ENCODE data around the gene CENPP.

Gene CENPP

DNA sequence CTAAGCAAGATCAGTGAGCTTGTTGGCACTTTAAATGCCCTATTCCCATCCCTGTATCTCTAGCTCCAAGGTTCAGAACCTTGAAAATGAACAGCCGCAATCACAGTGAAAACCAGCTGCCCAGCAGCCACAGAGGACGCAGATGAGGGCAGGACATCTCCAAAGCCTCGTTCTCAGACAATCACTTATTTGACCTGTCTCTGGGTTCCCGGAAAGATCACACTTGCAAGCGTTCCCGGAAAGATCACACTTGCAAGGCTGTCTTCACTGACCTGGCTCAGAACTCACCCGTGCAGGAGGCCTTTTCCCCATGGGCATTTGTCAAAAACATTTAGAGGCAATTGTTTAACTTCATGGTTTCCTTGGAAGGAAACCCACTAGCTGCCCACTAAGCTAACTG is 318.5 kb downstream of the CENPP start:
- FAIRE-seq = no peak

DNA sequence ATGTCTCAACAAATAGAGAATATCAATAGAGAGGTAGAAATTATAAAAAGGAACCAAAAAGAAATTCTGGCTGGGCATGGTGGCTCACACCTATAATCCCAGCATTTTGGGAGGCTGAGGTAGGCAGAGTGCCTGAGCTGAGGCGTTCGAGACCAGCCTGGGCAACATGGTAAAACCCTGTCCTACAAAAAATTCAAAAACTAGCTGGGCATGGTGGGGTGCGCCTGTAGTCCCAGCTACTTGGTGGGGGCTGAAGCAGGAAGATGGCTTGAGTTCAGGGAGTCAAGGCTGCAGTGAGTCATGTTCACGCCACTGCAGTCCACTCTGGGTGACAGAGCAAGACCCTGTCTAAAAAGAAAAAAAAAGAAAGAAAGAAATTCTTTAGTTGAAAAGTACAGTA is 319.3 kb downstream of the CENPP start:
- FAIRE-seq = no peak

DNA sequence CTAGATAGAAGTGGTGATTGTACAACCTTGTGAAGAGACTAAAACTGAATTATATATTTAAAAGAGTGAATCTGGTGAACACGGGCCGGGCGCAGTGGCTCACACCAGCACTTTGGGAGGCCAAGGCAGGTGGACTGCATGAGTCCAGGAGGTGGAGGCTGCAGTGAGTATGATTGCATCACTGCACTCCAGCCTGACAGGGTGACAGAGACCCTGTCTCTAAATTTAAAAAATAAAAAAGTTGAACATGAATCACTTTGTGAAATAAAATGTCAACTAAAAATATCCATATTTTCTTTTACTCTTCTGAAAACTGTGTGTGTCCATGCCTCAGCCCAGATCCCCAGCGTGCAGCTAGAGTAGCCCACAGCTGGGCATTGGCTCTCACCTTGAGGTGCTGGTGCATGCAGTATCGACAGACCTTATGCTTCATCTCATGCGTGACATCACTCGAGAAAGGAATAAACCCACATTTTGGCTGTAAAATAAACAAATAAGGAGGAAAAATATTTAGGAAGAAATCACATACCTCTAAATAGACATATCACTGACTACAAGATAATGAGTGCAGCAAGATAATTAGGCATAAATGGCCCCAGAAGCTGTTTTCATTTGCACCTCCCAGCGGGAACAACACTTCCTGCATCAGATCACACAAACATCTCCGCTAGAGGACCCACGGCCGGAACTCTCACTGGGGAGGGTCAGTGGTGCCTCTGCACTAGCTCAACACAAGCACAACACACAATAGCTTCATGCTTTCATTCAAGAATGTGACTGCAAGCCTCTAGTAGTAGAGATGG is 322.1 kb downstream of the CENPP start:
- FAIRE-seq = no peak

- FAIRE-seq = no peak
Observed at GRCh38 chr9:92648474-92648971, 322.8 kb downstream of the CENPP start.

GRCh38 chr9:92649007-92649406 is 323.3 kb downstream of the CENPP start:
- no peak for FAIRE-seq

DNA sequence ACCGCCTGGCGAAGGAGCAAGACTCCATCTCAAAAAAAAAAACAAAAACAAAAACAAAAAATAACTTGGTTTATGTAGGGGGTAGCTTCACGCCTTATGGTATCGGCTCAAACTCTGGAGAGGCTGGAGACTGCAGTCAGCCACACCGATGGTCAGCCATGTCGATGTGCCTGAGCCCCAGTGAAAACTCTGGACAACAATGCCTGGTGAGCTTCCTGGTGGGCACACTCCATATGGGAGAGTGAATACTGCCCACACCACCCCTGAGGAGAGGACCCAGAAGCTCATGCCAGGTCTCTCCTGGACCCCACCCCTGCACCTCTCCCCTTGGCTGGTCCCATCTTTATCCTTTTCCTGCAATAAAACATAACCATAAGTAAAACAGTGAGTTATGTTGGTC is 324.5 kb downstream of the CENPP start:
- no peak for FAIRE-seq

- no peak for FAIRE-seq
Observed at GRCh38 chr9:92650839-92651621, 325.3 kb downstream of the CENPP start.

GRCh38 chr9:92652461-92652860 is 326.7 kb downstream of the CENPP start:
- no peak for FAIRE-seq

GRCh38 chr9:92654481-92655301 is 328.9 kb downstream of the CENPP start:
- no peak for FAIRE-seq

DNA sequence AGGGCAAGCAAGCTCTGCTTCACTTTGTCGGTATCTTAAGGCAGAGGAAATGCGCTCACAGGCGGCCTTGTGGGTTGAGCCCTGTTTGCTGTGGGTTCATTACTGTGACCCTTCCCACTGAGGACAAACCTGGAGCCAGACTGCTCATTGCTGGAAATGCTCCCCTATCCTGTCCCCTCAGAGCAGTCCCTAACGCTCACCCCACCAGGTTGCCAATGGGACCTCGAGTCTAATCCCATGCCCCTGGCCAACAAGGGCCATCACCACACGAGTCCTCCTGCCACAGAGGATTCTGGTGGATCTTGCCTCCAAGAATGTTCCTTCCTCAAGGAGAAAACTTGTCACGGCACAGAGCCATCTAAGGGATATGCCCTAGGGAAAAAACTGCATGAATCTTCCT is 329.6 kb downstream of the CENPP start:
- FAIRE-seq = no peak

- FAIRE-seq = no peak
Observed at GRCh38 chr9:92655896-92656536, 330.3 kb downstream of the CENPP start.

DNA sequence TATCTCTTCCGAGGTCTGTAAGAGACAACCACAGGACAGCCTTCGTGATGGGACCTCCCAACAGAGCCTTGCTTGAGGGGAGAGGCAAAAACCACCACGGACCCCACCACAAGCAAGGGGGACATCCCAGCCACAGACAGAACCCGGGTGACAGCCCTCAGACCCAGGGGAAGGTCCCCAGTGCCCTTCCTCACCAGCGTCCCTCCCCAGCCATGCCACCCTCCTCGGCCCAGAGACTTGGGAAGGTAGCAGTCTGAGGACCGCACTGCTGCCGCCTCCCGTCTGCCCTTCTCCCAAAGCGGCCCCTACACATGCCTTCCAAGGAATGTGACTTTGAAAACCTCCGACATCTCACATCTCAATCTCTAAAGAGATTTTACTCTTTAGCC is 330.8 kb downstream of the CENPP start:
- FAIRE-seq = no peak

- FAIRE-seq = no peak
Observed at GRCh38 chr9:92657296-92658094, 331.7 kb downstream of the CENPP start.

- no peak for FAIRE-seq
Observed at GRCh38 chr9:92658176-92658575, 332.4 kb downstream of the CENPP start.

DNA sequence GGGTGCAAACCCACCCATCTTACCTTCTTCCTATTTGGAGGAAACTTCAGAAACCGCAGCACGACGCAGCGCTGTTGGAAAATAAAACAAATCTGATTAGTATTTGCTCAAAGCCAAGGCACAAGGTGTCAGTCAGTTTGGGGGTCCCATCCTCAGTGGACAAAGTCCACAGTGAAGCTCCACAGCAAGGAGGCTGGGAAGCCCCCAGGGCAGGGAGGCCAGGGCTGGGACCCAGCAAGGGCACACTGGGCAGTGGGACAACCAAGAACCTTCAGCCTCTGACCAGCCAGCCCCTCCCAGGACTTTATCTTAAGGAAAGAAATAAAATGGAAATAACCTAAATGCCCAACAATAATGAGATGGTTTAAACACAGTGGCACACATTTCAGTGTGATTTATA is 332.9 kb downstream of the CENPP start:
- FAIRE-seq = no peak

DNA sequence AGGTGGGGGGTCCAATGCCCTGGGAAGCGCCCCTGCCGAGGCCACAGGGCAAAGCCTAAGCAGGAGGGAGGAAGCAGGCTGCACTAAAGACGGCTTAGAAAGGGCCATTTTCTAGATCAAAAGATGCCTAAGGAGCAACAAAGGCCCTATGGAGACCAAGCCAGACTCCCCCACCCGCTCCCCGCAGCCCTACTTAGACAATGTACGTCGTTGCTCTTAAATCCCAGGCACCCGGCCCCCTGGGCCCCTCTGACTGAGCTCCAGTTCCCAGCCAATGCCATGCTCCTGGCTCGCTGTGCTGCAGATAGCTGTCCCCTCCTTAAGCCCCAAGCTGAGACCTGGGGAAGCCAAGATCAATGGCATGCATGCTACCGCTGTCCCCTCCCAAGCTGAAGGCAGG is 333.8 kb downstream of the CENPP start:
- no peak for FAIRE-seq

DNA sequence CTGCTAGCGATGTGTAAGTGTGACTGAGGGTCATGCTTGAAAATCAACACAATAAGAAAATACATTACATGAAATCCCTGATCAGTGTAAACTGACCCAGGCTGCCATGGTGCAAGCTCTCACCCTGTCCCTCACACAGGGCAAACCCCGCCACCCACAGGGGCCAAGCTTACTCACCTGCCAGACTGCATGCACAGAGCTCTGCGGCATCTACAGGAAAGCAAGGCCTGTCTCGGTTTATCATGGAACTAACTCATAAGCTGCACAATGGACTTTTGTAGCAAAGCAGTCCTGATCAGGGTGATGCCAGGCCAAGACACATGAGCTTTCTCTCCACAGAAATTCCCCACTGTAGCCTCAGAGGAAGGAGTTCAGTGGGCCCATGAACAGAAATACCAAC is 334.5 kb downstream of the CENPP start:
- no peak for FAIRE-seq

DNA sequence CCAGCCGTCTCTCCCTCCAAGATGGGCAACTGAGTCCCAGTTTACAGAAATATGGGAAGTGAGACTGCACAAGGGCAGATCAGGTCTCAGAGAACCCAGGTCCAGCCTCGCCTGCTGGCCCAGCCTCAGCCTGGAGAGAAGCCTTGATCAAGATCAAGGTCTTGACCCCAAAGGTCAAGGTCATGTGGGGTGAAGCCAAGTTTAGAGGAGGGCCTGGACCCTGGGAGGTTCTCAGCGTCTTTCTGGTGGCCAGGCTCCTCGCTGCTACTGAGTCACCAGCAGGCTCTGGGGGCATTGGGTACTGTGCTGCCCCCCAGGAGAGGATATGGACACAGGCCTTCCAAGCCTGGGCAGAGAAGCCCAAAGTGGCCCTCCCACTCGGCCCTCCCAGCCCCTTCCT is 335.4 kb downstream of the CENPP start:
- FAIRE-seq = no peak

DNA sequence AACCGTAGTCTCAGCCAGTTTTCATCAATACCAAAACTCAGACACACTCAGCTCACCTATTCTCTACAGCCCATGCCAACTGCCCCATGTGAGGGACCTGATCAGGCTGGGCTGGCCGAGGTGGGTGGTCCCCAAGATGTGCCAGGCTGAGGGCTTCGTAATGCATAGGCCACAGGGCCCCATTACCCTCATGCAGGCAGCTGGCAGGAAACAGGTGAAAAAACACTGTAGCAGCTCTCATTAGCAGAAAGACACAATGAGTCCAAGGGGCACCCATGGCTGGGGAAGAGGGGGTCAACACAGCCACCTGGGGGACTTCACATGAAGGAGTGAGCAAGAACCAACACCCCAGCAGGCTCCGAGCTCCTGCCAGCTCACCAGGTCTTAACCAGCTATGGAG is 336.0 kb downstream of the CENPP start:
- no peak for FAIRE-seq

DNA sequence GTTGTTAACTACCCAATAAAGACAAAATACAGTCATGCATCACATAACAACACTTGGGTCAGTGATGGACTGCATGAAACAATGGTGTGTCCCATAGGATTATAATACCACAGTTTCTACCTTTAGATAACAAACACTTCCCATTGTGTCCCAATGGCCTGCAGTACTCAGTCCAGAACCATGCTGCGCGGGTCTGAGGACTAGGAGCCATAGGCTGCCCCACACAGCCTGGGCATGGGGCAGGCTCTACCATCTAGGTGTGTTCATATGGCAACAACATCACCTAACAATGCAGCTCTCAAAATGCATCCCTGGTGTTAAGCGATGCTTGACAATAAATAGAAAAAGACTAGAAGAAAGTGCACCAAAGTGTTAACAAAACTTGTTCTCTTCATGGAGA is 337.4 kb downstream of the CENPP start:
- no peak for FAIRE-seq

DNA sequence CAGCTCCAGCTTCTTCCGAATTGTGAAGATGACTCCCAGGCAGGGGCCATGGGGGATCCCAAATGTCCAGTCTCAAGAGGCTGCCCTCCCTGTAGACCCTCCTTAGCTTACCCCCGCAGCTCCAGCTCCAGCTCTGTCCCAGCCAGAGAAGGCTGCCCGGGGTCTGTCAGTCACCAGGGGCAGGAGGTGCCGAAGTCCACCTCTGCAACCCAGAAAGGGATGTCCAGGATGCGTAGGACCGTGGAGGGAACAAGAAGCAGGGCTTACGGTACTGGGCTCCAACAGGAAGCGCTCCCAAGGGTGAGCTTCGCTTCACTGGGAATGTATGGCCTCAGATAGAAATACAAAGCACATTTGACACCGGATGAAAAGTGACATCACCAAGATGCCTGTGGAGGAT is 338.2 kb downstream of the CENPP start:
- FAIRE-seq = no peak
